Keratinocyte (primary cell): ENCODE data around the gene PARP3. TPM values are rescaled to one million over a fixed set of nuclear protein-coding genes. Genes with fewer than 3 reads are reported as not detected.
"Not testable (repeated sequence)": the region's sequence is repeated elsewhere in the genome, so short reads cannot be mapped to it uniquely, and the experiment has no call there.

Experiments used
- DNase-seq: peaks from one replicate; pipeline ENCODE4 v3.0.0-alpha.2; 2011; ENCODE audit warnings: low read depth, missing footprints, low spot score
- FAIRE-seq: peaks from 2 replicates; lab custom pipeline; 2011; peaks lifted over from hg19 to GRCh38; lab: Jason Lieb, UNC
- H2AFZ ChIP-seq: 2 replicates; pipeline ENCODE4 v1.6.0; 2012; ENCODE audit warnings: low read length, control low read depth, inconsistent platforms; ENCODE audit not compliant: control insufficient read depth
- H3K27ac ChIP-seq: 2 replicates; pipeline ENCODE4 v1.5.1; 2011; ENCODE audit warnings: low read length; ENCODE audit not compliant: control insufficient read depth, insufficient read depth
- H3K27me3 ChIP-seq: 3 replicates; pipeline ENCODE4 v1.6.0; 2011; ENCODE audit warnings: low read length; ENCODE audit not compliant: control insufficient read depth, insufficient read depth; ENCODE audit errors: extremely low read depth
- H3K36me3 ChIP-seq, 2 experiments: 2 replicates in 1 of 2; 3 replicates in 1 of 2; pipeline ENCODE4 v1.5.1; 2011; ENCODE audit warnings: low read length in 2 of 2, mild to moderate bottlenecking in 1 of 2; ENCODE audit not compliant: control insufficient read depth in 2 of 2, insufficient read depth in 2 of 2; ENCODE audit errors: extremely low read depth in 1 of 2
- H3K4me1 ChIP-seq: 3 replicates; pipeline ENCODE4 v1.5.1; 2011; ENCODE audit warnings: low read length; ENCODE audit not compliant: control insufficient read depth, insufficient read depth; ENCODE audit errors: extremely low read depth
- H3K4me2 ChIP-seq: 3 replicates; pipeline ENCODE4 v1.6.0; 2011; ENCODE audit warnings: low read depth, low read length; ENCODE audit not compliant: control insufficient read depth, insufficient read depth; ENCODE audit errors: extremely low read depth
- H3K4me3 ChIP-seq, 3 experiments: fragments of 200-600 bp in 1 of 3; sonication (generic) in 1 of 3; 2 replicates in 2 of 3; 3 replicates in 1 of 3; pipeline ENCODE4 v1.5.1; 2011 to 2016; ENCODE audit warnings: low read length in 3 of 3, mild to moderate bottlenecking in 3 of 3, control low read depth in 2 of 3, inconsistent platforms in 1 of 3, low read depth in 1 of 3, mixed read lengths in 1 of 3, mixed run types in 1 of 3, moderate library complexity in 1 of 3; ENCODE audit not compliant: control insufficient read depth in 2 of 3, insufficient read depth in 2 of 3; ENCODE audit errors: extremely low read depth in 1 of 3
- H3K79me2 ChIP-seq: 2 replicates; pipeline ENCODE4 v1.6.0; 2012; ENCODE audit warnings: low read length; ENCODE audit not compliant: control insufficient read depth, insufficient read depth
- H3K9ac ChIP-seq: 3 replicates; pipeline ENCODE4 v1.6.0; 2011; ENCODE audit warnings: low read length; ENCODE audit not compliant: control insufficient read depth, insufficient read depth; ENCODE audit errors: extremely low read depth
- H3K9me1 ChIP-seq: 3 replicates; pipeline ENCODE4 v1.6.0; 2011; ENCODE audit warnings: low read length; ENCODE audit not compliant: control insufficient read depth, insufficient read depth; ENCODE audit errors: extremely low read depth
- H3K9me3 ChIP-seq: 2 replicates; pipeline ENCODE4 v1.5.1; 2012; ENCODE audit warnings: low read depth, low read length; ENCODE audit not compliant: control insufficient read depth
- H4K20me1 ChIP-seq: 3 replicates; pipeline ENCODE4 v1.6.0; 2011; ENCODE audit warnings: low read length; ENCODE audit not compliant: control insufficient read depth, insufficient read depth; ENCODE audit errors: extremely low read depth
- EZH2 ChIP-seq: IDR thresholded peaks from one replicate; pipeline ENCODE4 v1.6.1; 2012; ENCODE audit warnings: inconsistent platforms, mild to moderate bottlenecking, low read length, moderate library complexity
- dilution Hi-C: fragments of 300-500 bp; cut with MboI; formaldehyde crosslinking; loops from one replicate; pipeline ENCODE4 v1.7.0; 2020; ENCODE audit warnings: low sequenced_read_pairs; ENCODE audit not compliant: extremely low pct_ligation_motif_present
- polyA plus RNA-seq, 5 experiments: library from polyadenylated mRNA; depleted of rRNA in 3 of 5; stranded (reverse) in 3 of 5; stranded (forward) in 1 of 5; unstranded in 1 of 5; fragments of >200 nt; gene quantifications; 1 replicate in 1 of 5; 2 replicates in 3 of 5; 3 replicates in 1 of 5; pipeline versions ENCODE4 v1.2.1 to v1.2.3, GENCODE V29; 2011 to 2012; ENCODE audit warnings: missing spikeins in 2 of 5, low read depth in 1 of 5, low replicate concordance in 1 of 5
- TF ChIP-seq, protein P1 (sequence below), 3 experiments: IDR thresholded peaks in 1 of 3; conservative IDR thresholded peaks in 1 of 3; optimal IDR thresholded peaks in 1 of 3; 2 replicates in 2 of 3; 3 replicates in 1 of 3; pipeline versions ENCODE3 to v1.5.1; 2011; ENCODE audit warnings: low read length in 3 of 3, mild to moderate bottlenecking in 3 of 3, moderate library complexity in 2 of 3, control low read depth in 1 of 3, inconsistent platforms in 1 of 3; ENCODE audit not compliant: insufficient read depth in 2 of 3; ENCODE audit errors: extremely low read depth in 1 of 3

PARP3 gene
- polyA plus RNA-seq, 1 donor (not counting 4 experiments of a cell fraction or from before 2014, with no cell fraction given), result 6.4 TPM

DNA sequence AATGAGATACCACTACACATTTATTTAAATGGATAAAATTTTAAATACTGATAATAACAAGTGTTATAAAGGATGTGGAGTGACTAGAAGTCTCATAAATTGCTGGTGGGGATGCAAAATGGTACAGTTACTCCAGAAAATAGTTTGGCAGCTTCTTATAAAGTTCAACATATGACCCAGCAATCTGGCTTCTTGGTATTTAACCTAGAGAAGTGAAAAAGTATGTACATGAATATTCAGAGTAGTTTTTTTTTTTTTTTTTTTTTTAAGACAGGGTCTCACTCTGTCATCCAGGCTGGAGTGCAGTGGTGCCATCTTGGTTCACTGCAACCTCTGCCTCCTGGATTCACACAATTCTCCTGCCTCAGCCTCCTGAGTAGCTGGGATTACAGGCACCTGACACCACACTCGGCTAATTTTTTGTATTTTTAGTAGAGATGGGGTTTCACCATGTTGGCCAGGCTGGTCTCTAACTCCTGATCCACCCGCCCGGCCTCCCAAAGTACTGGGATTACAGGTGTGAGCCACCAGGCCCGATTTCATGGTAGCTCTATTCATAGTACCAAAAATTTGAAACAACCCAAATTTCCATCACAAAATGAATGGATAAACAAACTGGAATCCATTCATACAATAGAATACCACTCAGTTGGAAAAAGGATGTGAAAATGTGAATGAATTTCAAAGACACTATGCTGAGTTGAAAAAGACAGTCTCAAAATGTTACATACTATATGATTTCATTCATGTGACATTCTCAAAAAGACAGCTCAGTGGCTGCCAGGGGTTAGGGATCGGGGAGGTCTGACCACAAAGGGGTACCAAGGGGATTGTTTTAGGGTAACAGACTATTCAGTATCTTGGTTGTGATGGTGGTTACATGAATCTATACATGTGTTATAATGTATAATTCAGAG, 14.8 kb upstream of the PARP3 start:
- H3K4me3 ChIP-seq, result no peak overlapping the region
- DNase-seq (no peak), FAIRE-seq (no peak)
- dilution Hi-C loops, result no loop called here
- no peak for TF ChIP-seq EZH2
- TF ChIP-seq, protein P1, sequence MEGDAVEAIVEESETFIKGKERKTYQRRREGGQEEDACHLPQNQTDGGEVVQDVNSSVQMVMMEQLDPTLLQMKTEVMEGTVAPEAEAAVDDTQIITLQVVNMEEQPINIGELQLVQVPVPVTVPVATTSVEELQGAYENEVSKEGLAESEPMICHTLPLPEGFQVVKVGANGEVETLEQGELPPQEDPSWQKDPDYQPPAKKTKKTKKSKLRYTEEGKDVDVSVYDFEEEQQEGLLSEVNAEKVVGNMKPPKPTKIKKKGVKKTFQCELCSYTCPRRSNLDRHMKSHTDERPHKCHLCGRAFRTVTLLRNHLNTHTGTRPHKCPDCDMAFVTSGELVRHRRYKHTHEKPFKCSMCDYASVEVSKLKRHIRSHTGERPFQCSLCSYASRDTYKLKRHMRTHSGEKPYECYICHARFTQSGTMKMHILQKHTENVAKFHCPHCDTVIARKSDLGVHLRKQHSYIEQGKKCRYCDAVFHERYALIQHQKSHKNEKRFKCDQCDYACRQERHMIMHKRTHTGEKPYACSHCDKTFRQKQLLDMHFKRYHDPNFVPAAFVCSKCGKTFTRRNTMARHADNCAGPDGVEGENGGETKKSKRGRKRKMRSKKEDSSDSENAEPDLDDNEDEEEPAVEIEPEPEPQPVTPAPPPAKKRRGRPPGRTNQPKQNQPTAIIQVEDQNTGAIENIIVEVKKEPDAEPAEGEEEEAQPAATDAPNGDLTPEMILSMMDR (optimal IDR thresholded peaks at IDR 0.05 in 1 of 3, IDR thresholded peaks at IDR 0.05 in 1 of 3, conservative IDR thresholded peaks at IDR 0.05 in 1 of 3; ENCODE audit: extremely low read depth in 1 of 3, insufficient read depth in 2 of 3, low read length in 3 of 3), result no peak
- H3K27ac ChIP-seq, result no peak overlapping the region
- no peaks in the 10 kb centered on the region for H3K9me1 ChIP-seq
- peaks cover 4% of the 10 kb centered on the region for H4K20me1 ChIP-seq
- H3K36me3 ChIP-seq, result peaks cover 0 to 4% of the 10 kb centered on the region in 2 experiments
- no peaks in the 10 kb centered on the region for H3K79me2 ChIP-seq
- no peaks in the 10 kb centered on the region for H3K4me1 ChIP-seq
- no peak overlapping the region for H3K9ac ChIP-seq
- H3K27me3 ChIP-seq, result no peaks in the 10 kb centered on the region
- H2AFZ ChIP-seq, result no peak overlapping the region
- no peaks in the 10 kb centered on the region for H3K9me3 ChIP-seq
- H3K4me2 ChIP-seq, result no peak overlapping the region

DNA sequence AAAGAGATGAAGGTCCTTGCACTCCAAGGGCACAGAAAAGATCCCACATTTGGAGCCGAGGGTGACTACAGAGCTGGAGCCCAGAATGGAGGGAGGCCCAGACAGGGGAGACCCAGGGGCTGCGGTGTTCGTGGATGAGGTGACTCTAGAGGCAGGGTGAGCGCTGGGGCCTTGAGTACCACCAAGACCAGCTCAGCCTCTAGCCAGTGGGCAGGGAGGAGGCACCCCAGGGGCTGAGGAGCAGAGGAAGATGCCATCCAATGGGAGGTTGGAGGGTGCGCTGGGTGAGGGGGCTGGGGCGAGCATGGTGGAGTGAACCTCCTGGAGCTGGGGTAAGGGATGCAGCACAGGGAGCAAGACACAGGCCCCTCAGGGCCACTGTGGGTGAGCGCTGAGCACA, 13.7 kb upstream of the PARP3 start:
- TF ChIP-seq, protein P1 (optimal IDR thresholded peaks at IDR 0.05 in 1 of 3, IDR thresholded peaks at IDR 0.05 in 1 of 3, conservative IDR thresholded peaks at IDR 0.05 in 1 of 3; ENCODE audit: extremely low read depth in 1 of 3, insufficient read depth in 2 of 3, low read length in 3 of 3), result no peak
- TF ChIP-seq EZH2, result no peak
- Histone ChIP-seq H4K20me1 (peaks cover 4% of the 10 kb centered on the region), H3K9me3 (no peaks in the 10 kb centered on the region), H3K4me1 (no peaks in the 10 kb centered on the region), H3K9ac (no peak overlapping the region), H3K4me3 (no peak overlapping the region), H3K36me3 (peaks cover 0 to 10% of the 10 kb centered on the region in 2 experiments), H3K27ac (no peak overlapping the region), H3K27me3 (no peaks in the 10 kb centered on the region), H3K79me2 (no peaks in the 10 kb centered on the region), H2AFZ (no peak overlapping the region), H3K4me2 (no peak overlapping the region), H3K9me1 (no peaks in the 10 kb centered on the region)
- DNase-seq (no peak), FAIRE-seq (no peak)
- dilution Hi-C loops, result no loop called here

DNA sequence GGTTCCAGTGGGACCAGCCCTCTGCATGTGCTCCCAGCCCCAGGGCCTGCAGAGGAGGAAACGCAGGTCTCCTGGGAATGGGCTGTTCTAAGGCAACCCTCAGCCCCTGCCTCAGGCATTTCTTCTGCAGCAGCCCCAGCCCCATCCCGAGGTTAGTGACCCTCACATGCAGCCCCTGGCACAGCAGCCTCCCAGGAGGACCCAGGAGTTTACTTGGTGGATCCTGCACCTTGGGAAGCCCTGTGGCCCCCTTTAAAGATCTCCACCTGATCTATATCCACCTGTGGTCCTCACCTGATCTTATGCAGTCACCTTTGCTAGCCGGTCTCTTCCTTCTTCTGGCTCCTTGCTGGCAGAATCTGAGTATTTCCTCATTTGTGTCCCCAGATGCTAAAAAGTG, 13.2 kb upstream of the PARP3 start:
- H3K27ac ChIP-seq, DNase-seq, H3K9me1 ChIP-seq, H3K4me2 ChIP-seq, H3K4me3 ChIP-seq, dilution Hi-C loops, H4K20me1 ChIP-seq, H3K4me1 ChIP-seq, H3K9ac ChIP-seq, H2AFZ ChIP-seq, H3K27me3 ChIP-seq, FAIRE-seq, H3K79me2 ChIP-seq, H3K9me3 ChIP-seq: not testable (repeated sequence)
- H3K36me3 ChIP-seq, result peaks cover 5 to 13% of the 10 kb centered on the region in 2 experiments
